HL-60 (cell line): ENCODE results near the gene GYG1.

ENCODE experiments used
- DNase-seq, 2 experiments: peaks; one replicate each; pipeline ENCODE4 v3.0.0-alpha.2; 2010 to 2020; ENCODE audit warnings: low read depth in 1 of 2, low spot score in 1 of 2
- H3K27ac ChIP-seq: fragments of 250-450 bp; sonication (Bioruptor Pico); replicated peaks from 2 replicates; pipeline ENCODE4 v1.5.1; 2020; ENCODE audit warnings: mild to moderate bottlenecking, moderate library complexity
- H3K27me3 ChIP-seq: fragments of 250-450 bp; sonication (Bioruptor Pico); 2 replicates; pipeline ENCODE4 v1.5.1; 2021; ENCODE audit warnings: mild to moderate bottlenecking, moderate library complexity; ENCODE audit not compliant: insufficient read depth, poor library complexity, severe bottlenecking
- H3K4me3 ChIP-seq: replicated peaks from 2 replicates; pipeline ENCODE4 v1.5.1; 2011; ENCODE audit warnings: mild to moderate bottlenecking, control low read depth, low read length; ENCODE audit not compliant: insufficient read depth
- GABPA ChIP-seq: IDR thresholded peaks from 2 replicates; pipeline ENCODE4 v1.6.1; 2012; ENCODE audit warnings: low read depth
- POLR2AphosphoS5 ChIP-seq: IDR thresholded peaks from 2 replicates; pipeline ENCODE4 v1.6.1; 2012; ENCODE audit warnings: low read depth
- SPI1 ChIP-seq: IDR thresholded peaks from 2 replicates; pipeline ENCODE4 v1.6.1; 2012; ENCODE audit warnings: low read depth, mild to moderate bottlenecking, borderline replicate concordance
- TF ChIP-seq, protein P1 (sequence below): IDR thresholded peaks from 2 replicates; pipeline ENCODE4 v1.6.1; 2012; ENCODE audit warnings: low read depth; ENCODE audit not compliant: insufficient replicate concordance
- TF ChIP-seq, protein P2 (sequence below): IDR thresholded peaks from one replicate; pipeline ENCODE4 v1.5.1; 2011; ENCODE audit warnings: low read length, control low read depth, inconsistent platforms; ENCODE audit not compliant: insufficient read depth

Gene GYG1

DNA sequence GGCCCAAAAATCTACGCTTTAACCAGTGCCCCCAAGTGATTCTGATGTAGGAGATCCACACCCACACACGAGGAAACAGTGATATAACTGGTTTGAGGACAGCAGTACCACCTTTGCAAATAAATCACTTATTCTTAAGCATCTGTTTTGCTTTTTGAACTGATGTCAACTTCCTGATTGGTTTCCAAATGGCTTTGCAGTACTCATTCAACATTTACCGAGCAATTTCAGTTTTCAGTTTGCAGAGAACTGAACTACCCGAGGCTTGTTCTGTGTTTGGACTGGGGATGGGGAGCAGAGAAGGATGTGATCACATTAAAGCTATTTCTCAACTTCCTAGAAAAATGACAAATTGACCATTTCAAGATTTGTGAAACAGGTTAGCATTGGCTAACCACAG is 1.1 kb upstream of the GYG1 start:
- no peak for TF ChIP-seq POLR2AphosphoS5
- Histone ChIP-seq H3K27me3 (no peaks in the 10 kb centered on the region), H3K4me3 (no peak overlapping the region), H3K27ac (peak overlapping the region; percentile 89)
- peak; percentile 65 to 82 for DNase-seq

DNA sequence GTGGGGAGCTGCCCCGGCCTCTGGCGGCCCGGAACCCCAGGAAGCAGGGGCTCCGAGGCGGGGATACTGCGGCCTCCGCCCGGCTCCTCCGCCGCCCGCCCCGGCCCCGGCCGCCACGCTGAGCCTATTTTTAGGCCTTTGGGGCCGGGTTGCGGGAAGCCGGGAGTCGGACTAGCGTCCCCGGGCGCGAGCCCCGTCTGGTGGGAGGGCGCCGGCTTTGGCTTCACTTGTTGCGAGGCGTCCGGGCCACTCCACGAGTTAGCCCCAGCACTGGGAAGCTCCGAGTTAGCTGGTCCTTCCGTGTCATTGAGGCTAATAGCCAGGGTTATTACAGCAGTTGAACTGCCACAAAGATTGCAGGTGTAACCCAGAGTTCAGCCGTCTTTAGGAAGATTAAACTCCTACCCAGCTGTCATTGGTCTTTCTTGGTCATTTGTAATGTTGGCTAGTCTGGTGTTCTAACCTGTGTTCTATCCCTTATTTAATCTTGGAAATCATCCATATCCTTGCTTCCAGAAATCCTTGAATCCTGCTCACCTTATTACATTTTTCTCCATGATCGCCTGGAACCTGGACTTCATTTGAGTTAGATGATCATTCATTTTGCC is 791 bp downstream of the GYG1 start:
- peak overlapping the region; percentile 70 for H3K4me3 ChIP-seq
- DNase-seq = peak in 1 of 2 experiments; percentile 43
- TF ChIP-seq SPI1 (no peak), GABPA (peak; percentile 5; the same call in 1 of the 2 replicates)
- TF ChIP-seq, protein P1, sequence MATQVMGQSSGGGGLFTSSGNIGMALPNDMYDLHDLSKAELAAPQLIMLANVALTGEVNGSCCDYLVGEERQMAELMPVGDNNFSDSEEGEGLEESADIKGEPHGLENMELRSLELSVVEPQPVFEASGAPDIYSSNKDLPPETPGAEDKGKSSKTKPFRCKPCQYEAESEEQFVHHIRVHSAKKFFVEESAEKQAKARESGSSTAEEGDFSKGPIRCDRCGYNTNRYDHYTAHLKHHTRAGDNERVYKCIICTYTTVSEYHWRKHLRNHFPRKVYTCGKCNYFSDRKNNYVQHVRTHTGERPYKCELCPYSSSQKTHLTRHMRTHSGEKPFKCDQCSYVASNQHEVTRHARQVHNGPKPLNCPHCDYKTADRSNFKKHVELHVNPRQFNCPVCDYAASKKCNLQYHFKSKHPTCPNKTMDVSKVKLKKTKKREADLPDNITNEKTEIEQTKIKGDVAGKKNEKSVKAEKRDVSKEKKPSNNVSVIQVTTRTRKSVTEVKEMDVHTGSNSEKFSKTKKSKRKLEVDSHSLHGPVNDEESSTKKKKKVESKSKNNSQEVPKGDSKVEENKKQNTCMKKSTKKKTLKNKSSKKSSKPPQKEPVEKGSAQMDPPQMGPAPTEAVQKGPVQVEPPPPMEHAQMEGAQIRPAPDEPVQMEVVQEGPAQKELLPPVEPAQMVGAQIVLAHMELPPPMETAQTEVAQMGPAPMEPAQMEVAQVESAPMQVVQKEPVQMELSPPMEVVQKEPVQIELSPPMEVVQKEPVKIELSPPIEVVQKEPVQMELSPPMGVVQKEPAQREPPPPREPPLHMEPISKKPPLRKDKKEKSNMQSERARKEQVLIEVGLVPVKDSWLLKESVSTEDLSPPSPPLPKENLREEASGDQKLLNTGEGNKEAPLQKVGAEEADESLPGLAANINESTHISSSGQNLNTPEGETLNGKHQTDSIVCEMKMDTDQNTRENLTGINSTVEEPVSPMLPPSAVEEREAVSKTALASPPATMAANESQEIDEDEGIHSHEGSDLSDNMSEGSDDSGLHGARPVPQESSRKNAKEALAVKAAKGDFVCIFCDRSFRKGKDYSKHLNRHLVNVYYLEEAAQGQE = no peak
- H3K27ac ChIP-seq = peak overlapping the region; percentile 89
- no peaks in the 10 kb centered on the region for H3K27me3 ChIP-seq

DNA sequence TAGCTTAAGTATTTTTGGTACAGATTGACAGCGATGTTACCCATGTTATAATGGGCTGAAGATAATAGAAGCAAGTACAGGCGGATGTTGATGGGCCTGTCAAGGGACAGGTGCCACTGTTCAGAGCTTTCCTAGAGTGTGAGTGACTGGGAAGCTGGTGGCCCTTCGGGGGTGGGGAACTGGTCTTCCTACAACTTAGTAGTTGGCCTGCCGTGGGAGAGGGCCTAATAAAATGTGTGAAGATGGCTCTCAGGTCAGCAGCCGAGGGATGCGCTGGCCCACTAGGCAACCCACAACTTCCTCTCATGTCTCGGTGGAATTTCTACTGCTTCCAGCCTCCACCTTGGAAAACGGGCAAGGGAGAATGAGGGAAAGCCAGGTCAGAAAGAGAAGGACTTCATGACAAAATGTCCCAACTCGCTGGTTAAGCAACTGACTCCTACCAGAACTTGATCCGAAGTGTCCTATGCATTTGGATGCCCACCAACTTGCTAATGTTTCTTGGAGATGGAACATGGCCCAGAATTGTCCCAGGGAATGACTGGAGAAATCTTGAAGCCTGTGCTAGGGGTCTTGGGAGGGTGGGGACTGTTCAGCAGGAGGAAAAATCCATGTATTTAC is 1.4 kb downstream of the GYG1 start:
- TF ChIP-seq POLR2AphosphoS5 (no peak), GABPA (no peak), SPI1 (no peak)
- TF ChIP-seq, protein P2, sequence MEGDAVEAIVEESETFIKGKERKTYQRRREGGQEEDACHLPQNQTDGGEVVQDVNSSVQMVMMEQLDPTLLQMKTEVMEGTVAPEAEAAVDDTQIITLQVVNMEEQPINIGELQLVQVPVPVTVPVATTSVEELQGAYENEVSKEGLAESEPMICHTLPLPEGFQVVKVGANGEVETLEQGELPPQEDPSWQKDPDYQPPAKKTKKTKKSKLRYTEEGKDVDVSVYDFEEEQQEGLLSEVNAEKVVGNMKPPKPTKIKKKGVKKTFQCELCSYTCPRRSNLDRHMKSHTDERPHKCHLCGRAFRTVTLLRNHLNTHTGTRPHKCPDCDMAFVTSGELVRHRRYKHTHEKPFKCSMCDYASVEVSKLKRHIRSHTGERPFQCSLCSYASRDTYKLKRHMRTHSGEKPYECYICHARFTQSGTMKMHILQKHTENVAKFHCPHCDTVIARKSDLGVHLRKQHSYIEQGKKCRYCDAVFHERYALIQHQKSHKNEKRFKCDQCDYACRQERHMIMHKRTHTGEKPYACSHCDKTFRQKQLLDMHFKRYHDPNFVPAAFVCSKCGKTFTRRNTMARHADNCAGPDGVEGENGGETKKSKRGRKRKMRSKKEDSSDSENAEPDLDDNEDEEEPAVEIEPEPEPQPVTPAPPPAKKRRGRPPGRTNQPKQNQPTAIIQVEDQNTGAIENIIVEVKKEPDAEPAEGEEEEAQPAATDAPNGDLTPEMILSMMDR = no peak
- TF ChIP-seq, protein P1 = no peak
- H3K27ac ChIP-seq = peak overlapping the region; percentile 89
- no peak for DNase-seq

DNA sequence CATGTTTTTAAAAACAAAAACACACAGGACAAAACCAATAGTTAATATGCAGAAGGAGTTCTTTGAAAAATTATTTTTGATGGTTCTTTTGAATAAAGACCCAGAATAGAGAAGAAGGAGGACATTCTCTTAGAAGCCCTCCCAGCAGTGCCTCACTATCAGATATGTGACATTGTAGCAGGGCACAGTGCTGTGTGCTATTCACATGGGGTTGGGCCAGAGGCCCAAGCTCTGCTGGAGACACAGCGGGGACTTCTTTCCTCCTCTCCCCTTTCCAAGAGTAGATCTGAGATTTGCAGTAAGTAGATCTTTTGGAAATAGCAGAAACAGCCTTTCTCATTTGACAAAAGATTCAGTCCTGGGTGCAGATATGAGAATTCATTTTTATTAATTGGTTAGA is 6.3 kb downstream of the GYG1 start:
- TF ChIP-seq POLR2AphosphoS5 = no peak
- TF ChIP-seq GABPA = no peak
- TF ChIP-seq, protein P2 = no peak
- TF ChIP-seq, protein P1 = no peak
- no peak for TF ChIP-seq SPI1
- no peaks in the 10 kb centered on the region for H3K27me3 ChIP-seq
- no peak overlapping the region for H3K4me3 ChIP-seq
- peak overlapping the region; percentile 77 for H3K27ac ChIP-seq
- no peak for DNase-seq

More for the DNA sequence above, 1.4 kb downstream of the GYG1 start:
- Histone ChIP-seq H3K4me3 (peak overlapping the region; percentile 70), H3K27me3 (no peaks in the 10 kb centered on the region)
